ENCODE data around the gene GREB1. TPM values are rescaled to one million over a fixed set of nuclear protein-coding genes. Genes with fewer than 3 reads are reported as not detected.

Gene GREB1
- total and polyA plus RNA-seq, 2 of the 13 experiments (the other 11 are each of a cell fraction or from before 2014, with no cell fraction given): 31.3 to 61.2 TPM

DNA sequence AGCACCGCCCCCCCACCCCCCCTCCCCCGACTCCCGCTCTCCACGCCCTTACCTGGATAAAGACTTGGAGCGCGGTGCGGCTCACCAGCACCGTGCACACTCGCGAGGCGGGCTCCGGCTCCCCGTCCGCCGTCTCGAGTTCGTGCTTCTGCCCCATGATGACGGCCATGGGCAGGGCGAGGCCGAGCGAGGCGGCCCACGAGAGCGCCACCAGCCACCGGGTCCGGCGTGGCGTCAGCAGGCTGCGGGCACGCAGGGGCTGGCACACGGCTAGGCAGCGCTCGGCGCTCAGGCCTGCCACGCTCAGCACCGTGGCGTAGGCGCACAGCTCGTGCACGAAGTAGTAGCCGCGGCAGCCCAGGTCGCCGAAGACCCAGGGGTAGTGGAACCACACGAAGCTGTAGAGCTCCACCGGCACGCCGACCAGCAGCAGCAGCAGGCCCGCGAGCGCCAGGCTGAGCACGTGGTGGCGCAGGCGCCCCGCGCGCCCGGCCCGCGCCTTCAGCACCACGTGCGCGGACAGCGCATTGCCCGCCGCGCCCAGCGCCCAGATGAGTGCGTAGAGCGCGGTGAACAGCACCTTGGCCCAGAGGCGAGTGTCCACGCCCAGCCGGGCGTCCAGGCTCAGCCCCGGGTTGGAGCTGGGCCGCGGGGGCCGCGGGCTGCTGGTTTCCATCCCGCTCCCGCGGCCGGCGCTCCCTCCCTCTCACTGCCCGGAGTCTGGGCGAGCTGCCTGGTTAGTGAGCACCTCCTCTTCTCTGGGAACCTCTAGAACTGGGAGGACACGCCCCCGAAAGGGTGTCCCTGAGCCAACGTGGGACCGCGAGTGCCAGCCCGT lies 135.8 kb downstream of the GREB1 start, which contains the start of gene NTSR2 (continued):
- TF ChIP-seq, protein P1, sequence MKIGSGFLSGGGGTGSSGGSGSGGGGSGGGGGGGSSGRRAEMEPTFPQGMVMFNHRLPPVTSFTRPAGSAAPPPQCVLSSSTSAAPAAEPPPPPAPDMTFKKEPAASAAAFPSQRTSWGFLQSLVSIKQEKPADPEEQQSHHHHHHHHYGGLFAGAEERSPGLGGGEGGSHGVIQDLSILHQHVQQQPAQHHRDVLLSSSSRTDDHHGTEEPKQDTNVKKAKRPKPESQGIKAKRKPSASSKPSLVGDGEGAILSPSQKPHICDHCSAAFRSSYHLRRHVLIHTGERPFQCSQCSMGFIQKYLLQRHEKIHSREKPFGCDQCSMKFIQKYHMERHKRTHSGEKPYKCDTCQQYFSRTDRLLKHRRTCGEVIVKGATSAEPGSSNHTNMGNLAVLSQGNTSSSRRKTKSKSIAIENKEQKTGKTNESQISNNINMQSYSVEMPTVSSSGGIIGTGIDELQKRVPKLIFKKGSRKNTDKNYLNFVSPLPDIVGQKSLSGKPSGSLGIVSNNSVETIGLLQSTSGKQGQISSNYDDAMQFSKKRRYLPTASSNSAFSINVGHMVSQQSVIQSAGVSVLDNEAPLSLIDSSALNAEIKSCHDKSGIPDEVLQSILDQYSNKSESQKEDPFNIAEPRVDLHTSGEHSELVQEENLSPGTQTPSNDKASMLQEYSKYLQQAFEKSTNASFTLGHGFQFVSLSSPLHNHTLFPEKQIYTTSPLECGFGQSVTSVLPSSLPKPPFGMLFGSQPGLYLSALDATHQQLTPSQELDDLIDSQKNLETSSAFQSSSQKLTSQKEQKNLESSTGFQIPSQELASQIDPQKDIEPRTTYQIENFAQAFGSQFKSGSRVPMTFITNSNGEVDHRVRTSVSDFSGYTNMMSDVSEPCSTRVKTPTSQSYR (CRISPR knock-in tag; IDR thresholded peaks at IDR 0.05; ENCODE audit: borderline replicate concordance): peak; percentile 84
- no peak for TF ChIP-seq TCF7L2 (IDR thresholded peaks at IDR 0.05; ENCODE audit: low read depth, low read length)
- TF ChIP-seq, protein P2, sequence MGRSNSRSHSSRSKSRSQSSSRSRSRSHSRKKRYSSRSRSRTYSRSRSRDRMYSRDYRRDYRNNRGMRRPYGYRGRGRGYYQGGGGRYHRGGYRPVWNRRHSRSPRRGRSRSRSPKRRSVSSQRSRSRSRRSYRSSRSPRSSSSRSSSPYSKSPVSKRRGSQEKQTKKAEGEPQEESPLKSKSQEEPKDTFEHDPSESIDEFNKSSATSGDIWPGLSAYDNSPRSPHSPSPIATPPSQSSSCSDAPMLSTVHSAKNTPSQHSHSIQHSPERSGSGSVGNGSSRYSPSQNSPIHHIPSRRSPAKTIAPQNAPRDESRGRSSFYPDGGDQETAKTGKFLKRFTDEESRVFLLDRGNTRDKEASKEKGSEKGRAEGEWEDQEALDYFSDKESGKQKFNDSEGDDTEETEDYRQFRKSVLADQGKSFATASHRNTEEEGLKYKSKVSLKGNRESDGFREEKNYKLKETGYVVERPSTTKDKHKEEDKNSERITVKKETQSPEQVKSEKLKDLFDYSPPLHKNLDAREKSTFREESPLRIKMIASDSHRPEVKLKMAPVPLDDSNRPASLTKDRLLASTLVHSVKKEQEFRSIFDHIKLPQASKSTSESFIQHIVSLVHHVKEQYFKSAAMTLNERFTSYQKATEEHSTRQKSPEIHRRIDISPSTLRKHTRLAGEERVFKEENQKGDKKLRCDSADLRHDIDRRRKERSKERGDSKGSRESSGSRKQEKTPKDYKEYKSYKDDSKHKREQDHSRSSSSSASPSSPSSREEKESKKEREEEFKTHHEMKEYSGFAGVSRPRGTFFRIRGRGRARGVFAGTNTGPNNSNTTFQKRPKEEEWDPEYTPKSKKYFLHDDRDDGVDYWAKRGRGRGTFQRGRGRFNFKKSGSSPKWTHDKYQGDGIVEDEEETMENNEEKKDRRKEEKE (IDR thresholded peaks at IDR 0.05): no peak
- peak; percentile 98 for TF ChIP-seq ZNF256 (CRISPR knock-in tag; conservative IDR thresholded peaks at IDR 0.05)
- TF ChIP-seq PHF5A (CRISPR knock-in tag; IDR thresholded peaks at IDR 0.05; ENCODE audit: low read depth, unreplicated experiment): peak; percentile 84
- peak; percentile 97 for TF ChIP-seq MED13 (CRISPR knock-in tag; IDR thresholded peaks at IDR 0.05)
- TF ChIP-seq CEBPG (CRISPR knock-in tag; IDR thresholded peaks at IDR 0.05): peak; percentile 59; the same call in 1 of the 2 replicates
- TF ChIP-seq ZKSCAN5 (CRISPR knock-in tag; IDR thresholded peaks at IDR 0.05): no peak
- TF ChIP-seq ZNF354B (CRISPR knock-in tag; IDR thresholded peaks at IDR 0.05): peak; percentile 90; the same call in 1 of the 2 replicates
- TF ChIP-seq ZSCAN22 (CRISPR knock-in tag; IDR thresholded peaks at IDR 0.05): no peak; the same call in 1 of the 2 replicates
- peak; percentile 67 for TF ChIP-seq NR2C2 (CRISPR knock-in tag; IDR thresholded peaks at IDR 0.05; ENCODE audit: borderline replicate concordance)
- TF ChIP-seq ZNF33A (CRISPR knock-in tag; IDR thresholded peaks at IDR 0.05; ENCODE audit: borderline replicate concordance): no peak
- peak; percentile 80 for TF ChIP-seq BHLHE40 (IDR thresholded peaks at IDR 0.05; ENCODE audit: low read length)
- TF ChIP-seq ZNF678 (CRISPR knock-in tag; IDR thresholded peaks at IDR 0.05): peak; percentile 94; the same call in 1 of the 2 replicates
- peak; percentile 99 for TF ChIP-seq MIER2 (CRISPR knock-in tag; IDR thresholded peaks at IDR 0.05)
- peak; percentile 99 for TF ChIP-seq ZNF430 (CRISPR knock-in tag; IDR thresholded peaks at IDR 0.05)
- no peak for TF ChIP-seq RAD51 (IDR thresholded peaks at IDR 0.05; ENCODE audit: borderline replicate concordance)
- TF ChIP-seq, protein P3, sequence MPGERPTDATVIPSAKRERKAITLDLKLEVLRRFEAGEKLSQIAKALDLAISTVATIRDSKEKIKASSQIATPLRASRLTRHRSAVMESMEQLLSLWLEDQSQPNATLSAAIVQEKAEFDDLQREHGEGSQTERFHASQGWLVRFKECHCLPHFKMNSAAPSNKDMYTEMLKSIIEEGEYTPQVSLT (CRISPR knock-in tag; IDR thresholded peaks at IDR 0.05; ENCODE audit: borderline replicate concordance, low read depth): peak; percentile 99; the same call in 1 of the 2 replicates
- TF ChIP-seq ZSCAN21 (CRISPR knock-in tag; IDR thresholded peaks at IDR 0.05; ENCODE audit: borderline replicate concordance): peak; percentile 100
- TF ChIP-seq ZNF546 (CRISPR knock-in tag; conservative IDR thresholded peaks at IDR 0.05): peak; percentile 99
- no peak for TF ChIP-seq POLR2AphosphoS5 (IDR thresholded peaks at IDR 0.05; ENCODE audit: low read depth, low read length)
- peak; percentile 100 for TF ChIP-seq ATF7-NPFF (CRISPR knock-in tag; IDR thresholded peaks at IDR 0.05; ENCODE audit: low read depth)
- peak; percentile 84; the same call in 1 of the 2 replicates for TF ChIP-seq PAWR (CRISPR knock-in tag; IDR thresholded peaks at IDR 0.05; ENCODE audit: borderline replicate concordance)
- TF ChIP-seq ZNF577 (CRISPR knock-in tag; IDR thresholded peaks at IDR 0.05; ENCODE audit: borderline replicate concordance, low read depth): 0 out of 2 replicates have a peak, but pooled peaks have one; percentile 43

All from HepG2 (cell line).